Keratinocyte (primary cell): ENCODE results near the gene LRFN3. TPM values are rescaled to one million over a fixed set of nuclear protein-coding genes. Genes with fewer than 3 reads are reported as not detected.

Experiments used
- DNase-seq: peaks from one replicate; pipeline ENCODE4 v3.0.0-alpha.2; 2011; ENCODE audit warnings: low read depth, missing footprints, low spot score
- FAIRE-seq: peaks from 2 replicates; lab custom pipeline; 2011; peaks lifted over from hg19 to GRCh38; lab: Jason Lieb, UNC
- H2AFZ ChIP-seq: 2 replicates; pipeline ENCODE4 v1.6.0; 2012; ENCODE audit warnings: low read length, control low read depth, inconsistent platforms; ENCODE audit not compliant: control insufficient read depth
- H3K27ac ChIP-seq: 2 replicates; pipeline ENCODE4 v1.5.1; 2011; ENCODE audit warnings: low read length; ENCODE audit not compliant: control insufficient read depth, insufficient read depth
- H3K27me3 ChIP-seq: 3 replicates; pipeline ENCODE4 v1.6.0; 2011; ENCODE audit warnings: low read length; ENCODE audit not compliant: control insufficient read depth, insufficient read depth; ENCODE audit errors: extremely low read depth
- H3K36me3 ChIP-seq, 2 experiments: 2 replicates in 1 of 2; 3 replicates in 1 of 2; pipeline ENCODE4 v1.5.1; 2011; ENCODE audit warnings: low read length in 2 of 2, mild to moderate bottlenecking in 1 of 2; ENCODE audit not compliant: control insufficient read depth in 2 of 2, insufficient read depth in 2 of 2; ENCODE audit errors: extremely low read depth in 1 of 2
- H3K4me1 ChIP-seq: 3 replicates; pipeline ENCODE4 v1.5.1; 2011; ENCODE audit warnings: low read length; ENCODE audit not compliant: control insufficient read depth, insufficient read depth; ENCODE audit errors: extremely low read depth
- H3K4me2 ChIP-seq: 3 replicates; pipeline ENCODE4 v1.6.0; 2011; ENCODE audit warnings: low read depth, low read length; ENCODE audit not compliant: control insufficient read depth, insufficient read depth; ENCODE audit errors: extremely low read depth
- H3K4me3 ChIP-seq, 3 experiments: fragments of 200-600 bp in 1 of 3; sonication (generic) in 1 of 3; 2 replicates in 2 of 3; 3 replicates in 1 of 3; pipeline ENCODE4 v1.5.1; 2011 to 2016; ENCODE audit warnings: low read length in 3 of 3, mild to moderate bottlenecking in 3 of 3, control low read depth in 2 of 3, inconsistent platforms in 1 of 3, low read depth in 1 of 3, mixed read lengths in 1 of 3, mixed run types in 1 of 3, moderate library complexity in 1 of 3; ENCODE audit not compliant: control insufficient read depth in 2 of 3, insufficient read depth in 2 of 3; ENCODE audit errors: extremely low read depth in 1 of 3
- H3K79me2 ChIP-seq: 2 replicates; pipeline ENCODE4 v1.6.0; 2012; ENCODE audit warnings: low read length; ENCODE audit not compliant: control insufficient read depth, insufficient read depth
- H3K9ac ChIP-seq: 3 replicates; pipeline ENCODE4 v1.6.0; 2011; ENCODE audit warnings: low read length; ENCODE audit not compliant: control insufficient read depth, insufficient read depth; ENCODE audit errors: extremely low read depth
- H3K9me1 ChIP-seq: 3 replicates; pipeline ENCODE4 v1.6.0; 2011; ENCODE audit warnings: low read length; ENCODE audit not compliant: control insufficient read depth, insufficient read depth; ENCODE audit errors: extremely low read depth
- H3K9me3 ChIP-seq: 2 replicates; pipeline ENCODE4 v1.5.1; 2012; ENCODE audit warnings: low read depth, low read length; ENCODE audit not compliant: control insufficient read depth
- H4K20me1 ChIP-seq: 3 replicates; pipeline ENCODE4 v1.6.0; 2011; ENCODE audit warnings: low read length; ENCODE audit not compliant: control insufficient read depth, insufficient read depth; ENCODE audit errors: extremely low read depth
- CTCF ChIP-seq, 3 experiments: IDR thresholded peaks in 1 of 3; conservative IDR thresholded peaks in 1 of 3; optimal IDR thresholded peaks in 1 of 3; 2 replicates in 2 of 3; 3 replicates in 1 of 3; pipeline versions ENCODE3 to v1.5.1; 2011; ENCODE audit warnings: low read length in 3 of 3, mild to moderate bottlenecking in 3 of 3, moderate library complexity in 2 of 3, control low read depth in 1 of 3, inconsistent platforms in 1 of 3; ENCODE audit not compliant: insufficient read depth in 2 of 3; ENCODE audit errors: extremely low read depth in 1 of 3
- EZH2 ChIP-seq: IDR thresholded peaks from one replicate; pipeline ENCODE4 v1.6.1; 2012; ENCODE audit warnings: inconsistent platforms, mild to moderate bottlenecking, low read length, moderate library complexity
- dilution Hi-C: fragments of 300-500 bp; cut with MboI; formaldehyde crosslinking; loops from one replicate; pipeline ENCODE4 v1.7.0; 2020; ENCODE audit warnings: low sequenced_read_pairs; ENCODE audit not compliant: extremely low pct_ligation_motif_present
- polyA plus RNA-seq, 5 experiments: library from polyadenylated mRNA; depleted of rRNA in 3 of 5; stranded (reverse) in 3 of 5; stranded (forward) in 1 of 5; unstranded in 1 of 5; fragments of >200 nt; gene quantifications; 1 replicate in 1 of 5; 2 replicates in 3 of 5; 3 replicates in 1 of 5; pipeline versions ENCODE4 v1.2.1 to v1.2.3, GENCODE V29; 2011 to 2012; ENCODE audit warnings: missing spikeins in 2 of 5, low read depth in 1 of 5, low replicate concordance in 1 of 5

Gene LRFN3
- polyA plus RNA-seq, 1 donor (not counting 4 experiments of a cell fraction or from before 2014, with no cell fraction given), result 0.73 TPM

- Histone ChIP-seq H3K36me3 (peaks cover 0 to 1% of the 10 kb centered on the region in 2 experiments), H3K4me1 (peaks cover 19% of the 10 kb centered on the region), H3K4me2 (peak overlapping the region; percentile 81), H3K79me2 (peaks cover 9% of the 10 kb centered on the region), H3K9ac (peak overlapping the region; percentile 76), H3K27ac (no peak overlapping the region), H4K20me1 (no peaks in the 10 kb centered on the region), H3K4me3 (peak overlapping the region; percentile 60 to 89 (median 74)), H2AFZ (no peak overlapping the region), H3K27me3 (no peaks in the 10 kb centered on the region), H3K9me3 (no peaks in the 10 kb centered on the region), H3K9me1 (no peaks in the 10 kb centered on the region)
- TF ChIP-seq EZH2 (no peak), CTCF (optimal IDR thresholded peaks at IDR 0.05 in 1 of 3, IDR thresholded peaks at IDR 0.05 in 1 of 3, conservative IDR thresholded peaks at IDR 0.05 in 1 of 3; ENCODE audit: extremely low read depth in 1 of 3, insufficient read depth in 2 of 3, low read length in 3 of 3) (no peak)
- FAIRE-seq (peak; percentile 43), DNase-seq (no peak)
- dilution Hi-C loops, result no loop called here
Measured at GRCh38 chr19:35937345-35938281, 1.4 kb downstream of the LRFN3 start.

- H2AFZ ChIP-seq, result no peak overlapping the region
- TF ChIP-seq CTCF (optimal IDR thresholded peaks at IDR 0.05 in 1 of 3, IDR thresholded peaks at IDR 0.05 in 1 of 3, conservative IDR thresholded peaks at IDR 0.05 in 1 of 3; ENCODE audit: extremely low read depth in 1 of 3, insufficient read depth in 2 of 3, low read length in 3 of 3) (no peak), EZH2 (no peak)
- peak overlapping the region in 1 of 3 experiments; percentile 60 for H3K4me3 ChIP-seq
- H3K27ac ChIP-seq, result no peak overlapping the region
- peak overlapping the region; percentile 81 for H3K4me2 ChIP-seq
- no peaks in the 10 kb centered on the region for H3K27me3 ChIP-seq
- no peaks in the 10 kb centered on the region for H4K20me1 ChIP-seq
- DNase-seq (no peak), FAIRE-seq (no peak)
- no peaks in the 10 kb centered on the region for H3K9me3 ChIP-seq
- no peak overlapping the region for H3K9ac ChIP-seq
- H3K9me1 ChIP-seq, result no peaks in the 10 kb centered on the region
- H3K4me1 ChIP-seq, result peaks cover 19% of the 10 kb centered on the region
- peaks cover 9% of the 10 kb centered on the region for H3K79me2 ChIP-seq
- peaks cover 0 to 1% of the 10 kb centered on the region in 2 experiments for H3K36me3 ChIP-seq
- dilution Hi-C loops, result no loop called here
Measured at GRCh38 chr19:35938282-35939224, 2.4 kb downstream of the LRFN3 start.
